ENCODE measurements around the gene MAP3K21. TPM values are rescaled to one million over a fixed set of nuclear protein-coding genes. Genes with fewer than 3 reads are reported as not detected.

The MAP3K21 gene
- total and polyA plus RNA-seq, 7 donors, result 0.04 to 0.49 (median 0.13) TPM

- no peaks in the 10 kb centered on the region for H3K36me3 ChIP-seq (ENCODE audit: insufficient read depth in 1 of 2, low read depth in 1 of 2)
- TF ChIP-seq CTCF (IDR thresholded peaks at IDR 0.05), result no peak
- 34 to 35% (median 34%) methylated on average over 4 of the region's 4 CpGs for WGBS, 3 donors
- H3K9me3 ChIP-seq, result no peaks in the 10 kb centered on the region
- peaks cover 0 to 2% (median 0%) of the 10 kb centered on the region in 3 donors for H3K27me3 ChIP-seq (ENCODE audit: insufficient read depth in 3 of 3, low read length in 2 of 3)
- no peak for DNase-seq
- no peak overlapping the region for H3K4me3 ChIP-seq
- H3K4me1 ChIP-seq, result no peaks in the 10 kb centered on the region
- no peak for ATAC-seq
- intact Hi-C loops (cut with DNase I), result no loop called here
- no peak overlapping the region for H3K27ac ChIP-seq
These were observed 78.9 kb downstream of the MAP3K21 start for GRCh38 chr1:233406339-233406960.

GRCh38 chr1:233406994-233407631 lies 79.6 kb downstream of the MAP3K21 start:
- Histone ChIP-seq H3K36me3 (ENCODE audit: insufficient read depth in 1 of 2, low read depth in 1 of 2) (no peaks in the 10 kb centered on the region), H3K9me3 (no peaks in the 10 kb centered on the region), H3K27ac (no peak overlapping the region), H3K4me1 (no peaks in the 10 kb centered on the region), H3K4me3 (no peak overlapping the region), H3K27me3 (ENCODE audit: insufficient read depth in 3 of 3, low read length in 2 of 3) (peaks cover 0 to 2% (median 0%) of the 10 kb centered on the region in 3 donors)
- WGBS, 3 donors, result 34 to 48% (median 42%) methylated on average over 6 of the region's 6 CpGs
- intact Hi-C loops (cut with DNase I), result no loop called here
- DNase-seq (no peak), ATAC-seq (no peak)
- TF ChIP-seq CTCF (IDR thresholded peaks at IDR 0.05), result no peak

DNA sequence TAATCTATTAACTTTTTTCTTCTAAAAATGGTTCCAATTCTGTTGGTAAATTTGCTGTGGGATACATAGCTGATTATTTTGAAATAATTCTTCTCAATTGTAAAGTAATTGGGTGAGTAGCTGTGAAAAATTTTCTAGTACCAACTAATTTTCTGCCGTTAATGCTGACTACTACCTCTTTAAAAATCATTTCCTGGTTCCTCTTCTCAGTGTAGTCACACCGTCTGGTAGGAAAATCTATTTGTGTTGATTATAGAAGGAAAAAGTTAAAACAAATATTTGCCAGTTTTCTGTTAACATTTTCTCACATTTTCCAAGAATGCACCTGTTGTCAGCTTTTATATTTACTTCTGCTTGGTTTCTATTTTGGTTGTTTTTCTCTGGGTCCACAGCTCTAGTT lies 82.0 kb downstream of the MAP3K21 start:
- DNase-seq (no peak), ATAC-seq (no peak)
- 21 to 38% (median 29%) methylated on average over 2 of the region's 2 CpGs for WGBS, 3 donors
- no peak for TF ChIP-seq CTCF (IDR thresholded peaks at IDR 0.05)
- H3K4me3 ChIP-seq, result no peak overlapping the region
- intact Hi-C loops (cut with DNase I), result no loop called here
- peaks cover 0 to 2% (median 0%) of the 10 kb centered on the region in 3 donors for H3K27me3 ChIP-seq (ENCODE audit: insufficient read depth in 3 of 3, low read length in 2 of 3)
- H3K9me3 ChIP-seq, result no peaks in the 10 kb centered on the region
- no peaks in the 10 kb centered on the region for H3K4me1 ChIP-seq
- H3K27ac ChIP-seq, result no peak overlapping the region
- no peaks in the 10 kb centered on the region for H3K36me3 ChIP-seq (ENCODE audit: insufficient read depth in 1 of 2, low read depth in 1 of 2)

- WGBS, 3 donors, result 71 to 74% (median 72%) methylated on average over 5 of the region's 5 CpGs
- H3K4me1 ChIP-seq, result no peaks in the 10 kb centered on the region
- no peak for DNase-seq
- peaks cover 0 to 2% (median 0%) of the 10 kb centered on the region in 3 donors for H3K27me3 ChIP-seq (ENCODE audit: insufficient read depth in 3 of 3, low read length in 2 of 3)
- H3K4me3 ChIP-seq, result no peak overlapping the region
- H3K27ac ChIP-seq, result no peak overlapping the region
- H3K9me3 ChIP-seq, result no peaks in the 10 kb centered on the region
- no peak for TF ChIP-seq CTCF (IDR thresholded peaks at IDR 0.05)
- no peak for ATAC-seq
- no peaks in the 10 kb centered on the region for H3K36me3 ChIP-seq (ENCODE audit: insufficient read depth in 1 of 2, low read depth in 1 of 2)
- intact Hi-C loops (cut with DNase I), result no loop called here
These were observed 83.4 kb downstream of the MAP3K21 start for GRCh38 chr1:233410906-233411305.

Measured in psoas muscle (tissue), 8 donors.